ENCODE results near the gene NOP10. TPM values are rescaled to one million over a fixed set of nuclear protein-coding genes. Genes with fewer than 3 reads are reported as not detected.

NOP10 gene
- total RNA-seq, 4 donors from 2014 or later = 41.1 to 166 (median 152) TPM

DNA sequence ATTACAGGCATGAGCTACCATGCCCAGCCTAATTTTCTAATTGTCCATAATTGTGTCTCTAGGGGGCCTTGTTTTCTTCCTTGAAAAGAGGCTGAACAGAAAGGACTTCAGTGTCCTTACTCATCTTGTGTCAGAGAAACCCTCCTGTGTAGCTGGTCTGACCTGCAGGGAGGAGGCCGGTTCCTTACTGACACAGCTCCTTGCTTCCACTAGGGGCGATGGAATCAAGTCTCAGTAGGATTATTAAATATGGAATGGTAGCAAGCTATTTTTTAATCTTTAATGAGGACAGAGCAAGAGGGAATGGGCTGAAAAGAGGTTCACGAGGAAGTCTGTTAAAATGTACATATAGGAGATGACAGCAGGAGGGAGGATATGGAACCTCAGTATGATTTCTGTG, 15.4 kb upstream of the NOP10 start:
- Histone ChIP-seq H3K4me3 (no peak overlapping the region), H3K4me1 (peaks cover 0 to 40% (median 15%) of the 10 kb centered on the region in 4 donors), H3K27me3 (no peaks in the 10 kb centered on the region), H3K36me3 (peaks cover 0 to 33% (median 7%) of the 10 kb centered on the region in 4 donors), H3K9me3 (no peaks in the 10 kb centered on the region), H3K27ac (no peak overlapping the region)
- WGBS, 2 donors (ENCODE audit: low coverage in 1 of 2) = 70 to 86% methylated on average over 2 to 3 of the region's 3 CpGs
- intact Hi-C loops (cut with DNase I; ENCODE audit: low total_unique reads) (no loop called here), in situ Hi-C loops (cut with MboI; ENCODE audit: low pct_ligation_motif_present in 1 of 4, low pct_unique_long_range_greater_than_20kb in 1 of 4, low sequenced_read_pairs in 3 of 4) (loop anchor here in 3 of 4 donors (25.0 kb wide), 3 partner anchors 121 to 271 kb away; partner anchors contain the start of genes EMC4 (in 1 of the 3), EMC7 (in 1 of the 3) and PGBD4 (in 1 of the 3))
- TF ChIP-seq POLR2A (IDR thresholded peaks at IDR 0.05) (no peak), EP300 (IDR thresholded peaks at IDR 0.05; ENCODE audit: low read depth) (no peak), POLR2AphosphoS5 (IDR thresholded peaks at IDR 0.05) (no peak)
- TF ChIP-seq, protein P1, sequence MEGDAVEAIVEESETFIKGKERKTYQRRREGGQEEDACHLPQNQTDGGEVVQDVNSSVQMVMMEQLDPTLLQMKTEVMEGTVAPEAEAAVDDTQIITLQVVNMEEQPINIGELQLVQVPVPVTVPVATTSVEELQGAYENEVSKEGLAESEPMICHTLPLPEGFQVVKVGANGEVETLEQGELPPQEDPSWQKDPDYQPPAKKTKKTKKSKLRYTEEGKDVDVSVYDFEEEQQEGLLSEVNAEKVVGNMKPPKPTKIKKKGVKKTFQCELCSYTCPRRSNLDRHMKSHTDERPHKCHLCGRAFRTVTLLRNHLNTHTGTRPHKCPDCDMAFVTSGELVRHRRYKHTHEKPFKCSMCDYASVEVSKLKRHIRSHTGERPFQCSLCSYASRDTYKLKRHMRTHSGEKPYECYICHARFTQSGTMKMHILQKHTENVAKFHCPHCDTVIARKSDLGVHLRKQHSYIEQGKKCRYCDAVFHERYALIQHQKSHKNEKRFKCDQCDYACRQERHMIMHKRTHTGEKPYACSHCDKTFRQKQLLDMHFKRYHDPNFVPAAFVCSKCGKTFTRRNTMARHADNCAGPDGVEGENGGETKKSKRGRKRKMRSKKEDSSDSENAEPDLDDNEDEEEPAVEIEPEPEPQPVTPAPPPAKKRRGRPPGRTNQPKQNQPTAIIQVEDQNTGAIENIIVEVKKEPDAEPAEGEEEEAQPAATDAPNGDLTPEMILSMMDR (IDR thresholded peaks at IDR 0.05) = no peak
- no peak for DNase-seq

DNA sequence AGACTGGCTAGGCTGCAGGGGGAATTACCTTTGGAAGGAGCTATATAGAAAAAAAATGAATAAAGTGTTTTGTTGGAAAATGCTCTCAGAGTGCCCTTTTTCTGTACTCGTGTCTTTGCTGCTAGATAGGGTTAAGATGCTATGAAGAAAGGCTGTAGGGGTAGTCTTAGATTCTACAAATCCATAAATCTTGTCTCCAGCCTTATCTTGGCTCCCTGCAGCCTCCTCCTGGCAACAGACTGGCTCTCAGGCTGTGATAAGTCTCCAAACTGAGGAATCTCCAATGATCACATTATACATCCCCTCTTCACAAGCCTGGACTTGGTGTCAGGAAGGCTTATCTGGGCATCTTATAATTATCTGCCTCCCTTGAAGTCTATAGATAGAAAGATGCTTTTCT, 14.7 kb upstream of the NOP10 start:
- peaks cover 0 to 33% (median 7%) of the 10 kb centered on the region in 4 donors for H3K36me3 ChIP-seq
- no peak overlapping the region for H3K4me3 ChIP-seq
- intact Hi-C loops (cut with DNase I; ENCODE audit: low total_unique reads) (no loop called here), in situ Hi-C loops (cut with MboI; ENCODE audit: low pct_ligation_motif_present in 1 of 4, low pct_unique_long_range_greater_than_20kb in 1 of 4, low sequenced_read_pairs in 3 of 4) (loop anchor here in 3 of 4 donors (25.0 kb wide), 3 partner anchors 120 to 270 kb away; partner anchors contain the start of genes EMC4 (in 1 of the 3), EMC7 (in 1 of the 3) and PGBD4 (in 1 of the 3))
- DNase-seq = no peak
- H3K9me3 ChIP-seq = no peaks in the 10 kb centered on the region
- H3K4me1 ChIP-seq = peaks cover 0 to 33% (median 8%) of the 10 kb centered on the region in 4 donors
- TF ChIP-seq POLR2AphosphoS5 (IDR thresholded peaks at IDR 0.05) (no peak), POLR2A (IDR thresholded peaks at IDR 0.05) (no peak), EP300 (IDR thresholded peaks at IDR 0.05; ENCODE audit: low read depth) (no peak)
- TF ChIP-seq, protein P1 (IDR thresholded peaks at IDR 0.05) = no peak
- WGBS, 2 donors (ENCODE audit: low coverage in 1 of 2) = 83 to 86% methylated on average over 1 of the region's 1 CpG
- no peaks in the 10 kb centered on the region for H3K27me3 ChIP-seq
- H3K27ac ChIP-seq = no peak overlapping the region

DNA sequence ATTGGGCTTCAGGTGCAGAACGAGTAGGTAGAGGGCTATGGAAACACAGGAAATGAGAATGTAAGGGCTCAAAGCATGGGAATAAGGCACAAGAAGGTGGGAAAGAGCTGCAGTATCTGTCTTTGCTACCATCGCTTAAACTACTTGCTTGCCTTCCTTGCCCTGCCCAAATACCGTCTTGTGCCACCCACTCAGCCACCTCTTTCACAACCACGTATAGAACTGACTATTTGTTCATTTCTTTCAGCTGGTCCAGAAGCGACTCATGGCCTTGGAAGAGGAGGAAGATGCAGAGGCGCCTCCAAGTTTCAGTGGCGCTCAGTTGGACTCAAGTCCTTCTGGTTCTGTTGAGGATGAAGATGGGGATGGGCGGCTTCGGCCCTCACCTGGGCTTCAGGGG, 12.3 kb upstream of the NOP10 start:
- 79 to 83% methylated on average over 6 to 9 of the region's 9 CpGs for WGBS, 2 donors (ENCODE audit: low coverage in 1 of 2)
- Histone ChIP-seq H3K27me3 (no peaks in the 10 kb centered on the region), H3K27ac (no peak overlapping the region), H3K9me3 (no peaks in the 10 kb centered on the region), H3K4me1 (peaks cover 0 to 12% (median 4%) of the 10 kb centered on the region in 4 donors), H3K4me3 (no peak overlapping the region), H3K36me3 (peaks cover 0 to 24% (median 7%) of the 10 kb centered on the region in 4 donors)
- TF ChIP-seq EP300 (IDR thresholded peaks at IDR 0.05; ENCODE audit: low read depth) (no peak), POLR2AphosphoS5 (IDR thresholded peaks at IDR 0.05) (no peak), POLR2A (IDR thresholded peaks at IDR 0.05) (no peak)
- TF ChIP-seq, protein P1 (IDR thresholded peaks at IDR 0.05) = no peak
- no peak for DNase-seq
- in situ Hi-C loops (cut with MboI; ENCODE audit: low pct_ligation_motif_present in 1 of 4, low pct_unique_long_range_greater_than_20kb in 1 of 4, low sequenced_read_pairs in 3 of 4) (loop anchor here in 3 of 4 donors (25.0 kb wide), 3 partner anchors 118 to 268 kb away; partner anchors contain the start of genes EMC4 (in 1 of the 3), EMC7 (in 1 of the 3) and PGBD4 (in 1 of the 3)), intact Hi-C loops (cut with DNase I; ENCODE audit: low total_unique reads) (no loop called here)

DNA sequence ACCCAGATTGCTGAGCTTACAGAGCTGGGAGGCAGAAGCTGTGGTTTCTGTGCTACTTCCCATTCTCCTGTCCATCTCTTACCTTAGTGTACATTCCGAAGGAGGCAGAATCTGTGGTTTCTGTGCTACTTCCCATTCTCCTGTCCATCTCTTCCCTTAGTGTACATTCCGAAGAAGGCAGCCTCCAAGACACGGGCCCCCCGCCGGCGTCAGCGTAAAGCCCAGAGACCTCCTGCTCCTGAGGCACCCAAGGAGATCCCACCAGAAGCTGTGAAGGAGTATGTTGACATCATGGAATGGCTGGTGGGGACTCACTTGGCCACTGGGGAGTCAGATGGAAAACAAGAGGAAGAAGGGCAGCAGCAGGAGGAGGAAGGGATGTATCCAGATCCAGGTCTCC, 11.3 kb upstream of the NOP10 start:
- Histone ChIP-seq H3K4me1 (peaks cover 0 to 3% (median 0%) of the 10 kb centered on the region in 4 donors), H3K27ac (no peak overlapping the region), H3K27me3 (no peaks in the 10 kb centered on the region), H3K9me3 (no peaks in the 10 kb centered on the region), H3K4me3 (no peak overlapping the region), H3K36me3 (peaks cover 0 to 24% (median 7%) of the 10 kb centered on the region in 4 donors)
- no peak for TF ChIP-seq EP300 (IDR thresholded peaks at IDR 0.05; ENCODE audit: low read depth)
- no peak for TF ChIP-seq POLR2AphosphoS5 (IDR thresholded peaks at IDR 0.05)
- TF ChIP-seq, protein P1 (IDR thresholded peaks at IDR 0.05) = no peak
- TF ChIP-seq POLR2A (IDR thresholded peaks at IDR 0.05) = no peak
- in situ Hi-C loops (cut with MboI; ENCODE audit: low pct_ligation_motif_present in 1 of 4, low pct_unique_long_range_greater_than_20kb in 1 of 4, low sequenced_read_pairs in 3 of 4) = loop anchor here in 3 of 4 donors (25.0 kb wide), 3 partner anchors 117 to 267 kb away; partner anchors contain the start of genes EMC4 (in 1 of the 3), EMC7 (in 1 of the 3) and PGBD4 (in 1 of the 3)
- no peak for DNase-seq
- 97 to 98% methylated on average over 5 to 7 of the region's 7 CpGs for WGBS, 2 donors (ENCODE audit: low coverage in 1 of 2)
- intact Hi-C loops (cut with DNase I; ENCODE audit: low total_unique reads) = loop anchor here (5.0 kb wide), 1 partner anchor 1298 kb away; no protein-coding TSS in a partner anchor
